Ectodermal cell (in vitro differentiated cells): Measurements from ENCODE around the gene TMEM18.

Experiments
- H3K27ac ChIP-seq: 2 replicates; pipeline ENCODE4 v1.7.0; 2013; ENCODE audit warnings: mild to moderate bottlenecking, low read depth, low read length; ENCODE audit not compliant: insufficient read depth, poor library complexity, severe bottlenecking
- H3K27me3 ChIP-seq: 2 replicates; pipeline ENCODE4 v1.7.0; 2013; ENCODE audit warnings: mild to moderate bottlenecking, low read length; ENCODE audit not compliant: insufficient read depth, control insufficient read depth, poor library complexity, severe bottlenecking
- H3K36me3 ChIP-seq: one replicate; pipeline ENCODE4 v1.7.0; 2013; ENCODE audit warnings: low read length; ENCODE audit not compliant: control insufficient read depth, insufficient read depth
- H3K4me1 ChIP-seq: one replicate; pipeline ENCODE4 v1.7.0; 2013; ENCODE audit warnings: low read length; ENCODE audit not compliant: control insufficient read depth, insufficient read depth
- H3K4me3 ChIP-seq: 2 replicates; pipeline ENCODE4 v1.7.0; 2013; ENCODE audit warnings: low read depth, low read length, control low read depth; ENCODE audit not compliant: insufficient read depth
- H3K9me3 ChIP-seq: 2 replicates; pipeline ENCODE4 v1.7.0; 2013; ENCODE audit warnings: mild to moderate bottlenecking, low read length, moderate library complexity; ENCODE audit not compliant: control insufficient read depth
- WGBS, 2 experiments: methylation state at CpG; one replicate each; pipeline ENCODE4 v1.1.7; 2013; ENCODE audit warnings: missing lambda C conversion rate in 2 of 2; 5-methylcytosine and 5-hydroxymethylcytosine counted together

TMEM18 gene

DNA sequence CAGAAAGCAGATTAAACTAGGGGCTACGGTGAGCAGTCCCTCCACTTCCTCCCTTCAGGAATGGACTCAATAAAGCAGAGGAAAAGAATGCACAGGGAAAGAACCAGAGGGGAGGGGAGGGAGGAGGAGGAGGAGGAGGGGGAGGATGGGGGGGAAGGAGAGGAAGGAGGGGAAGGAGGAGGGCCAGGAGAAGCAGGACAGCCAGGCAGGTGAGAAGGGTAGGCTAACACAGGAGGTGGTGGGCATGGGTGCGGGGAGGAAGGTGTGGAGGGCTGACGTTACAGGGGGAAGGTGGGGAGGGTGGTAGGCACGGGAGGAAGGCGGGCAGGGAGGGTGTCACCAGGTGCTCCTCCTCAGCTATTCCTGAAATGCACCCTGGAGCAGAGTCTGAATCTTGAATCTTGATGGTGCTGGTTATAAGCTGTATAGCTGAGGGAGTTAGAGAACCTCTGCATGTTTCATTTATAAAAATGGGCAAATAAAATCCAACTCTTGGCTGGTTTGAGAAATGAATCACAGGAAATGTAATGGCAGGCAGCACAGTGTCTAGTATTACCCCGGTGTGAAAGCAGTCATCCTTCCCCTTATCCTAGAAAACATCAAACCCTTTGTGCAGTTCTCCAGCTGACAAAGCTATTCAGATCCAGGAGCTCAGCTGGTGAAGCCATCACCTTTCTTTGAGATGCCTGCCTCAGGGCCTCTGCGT, 3.4 kb downstream of the TMEM18 start:
- H3K4me3 ChIP-seq: no peak overlapping the region
- no peak overlapping the region for H3K27ac ChIP-seq
- peaks cover 9% of the 10 kb centered on the region for H3K4me1 ChIP-seq
- peaks cover 9% of the 10 kb centered on the region for H3K36me3 ChIP-seq
- no peaks in the 10 kb centered on the region for H3K9me3 ChIP-seq
- H3K27me3 ChIP-seq: no peaks in the 10 kb centered on the region
- WGBS, 2 experiments: 79 to 82% methylated on average over 7 of the region's 7 CpGs

DNA sequence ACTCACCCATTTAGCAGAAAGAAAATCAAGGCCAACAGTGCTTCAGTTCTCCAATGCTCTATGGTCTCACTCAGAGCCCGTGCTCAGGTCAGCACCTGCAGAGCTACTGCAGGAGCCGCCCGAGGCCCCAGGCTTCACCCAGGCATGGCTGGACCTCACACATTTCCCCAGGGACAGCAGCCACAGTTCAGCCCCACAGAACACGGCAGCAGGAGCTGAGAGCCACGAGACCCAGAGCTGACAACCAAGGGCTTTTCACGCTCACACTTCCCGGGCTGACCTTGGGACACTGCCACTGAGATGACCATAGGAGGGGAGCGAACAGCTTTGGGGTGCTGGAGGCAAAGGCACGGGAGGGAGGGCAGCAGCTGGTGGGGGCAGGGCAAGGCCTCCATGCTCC, 4.2 kb downstream of the TMEM18 start:
- H3K4me3 ChIP-seq: no peak overlapping the region
- H3K27me3 ChIP-seq: no peaks in the 10 kb centered on the region
- 90 to 93% methylated on average over 9 of the region's 9 CpGs for WGBS, 2 experiments
- no peaks in the 10 kb centered on the region for H3K9me3 ChIP-seq
- peaks cover 16% of the 10 kb centered on the region for H3K36me3 ChIP-seq
- peaks cover 4% of the 10 kb centered on the region for H3K4me1 ChIP-seq
- no peak overlapping the region for H3K27ac ChIP-seq

DNA sequence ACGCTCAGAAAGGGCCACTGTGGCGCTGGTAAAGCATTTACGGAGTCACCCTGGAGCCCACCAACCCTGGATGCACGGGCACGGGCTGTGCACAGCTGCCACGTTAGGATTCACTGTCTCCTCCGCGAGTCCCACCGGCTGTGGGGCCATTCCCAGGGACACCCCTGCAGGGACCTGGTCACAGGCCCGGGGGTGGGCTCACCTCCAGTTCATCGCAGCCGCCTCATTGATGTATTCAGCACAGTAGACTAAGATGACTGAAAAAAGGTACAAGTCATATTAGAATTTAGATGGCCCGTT, 4.7 kb downstream of the TMEM18 start:
- Histone ChIP-seq H3K4me1 (peaks cover 3% of the 10 kb centered on the region), H3K27ac (no peak overlapping the region), H3K4me3 (no peak overlapping the region), H3K36me3 (peaks cover 18% of the 10 kb centered on the region), H3K9me3 (no peaks in the 10 kb centered on the region), H3K27me3 (no peaks in the 10 kb centered on the region)
- whole genome bisulfite sequencing, 2 experiments: 95 to 98% methylated on average over 13 of the region's 13 CpGs

DNA sequence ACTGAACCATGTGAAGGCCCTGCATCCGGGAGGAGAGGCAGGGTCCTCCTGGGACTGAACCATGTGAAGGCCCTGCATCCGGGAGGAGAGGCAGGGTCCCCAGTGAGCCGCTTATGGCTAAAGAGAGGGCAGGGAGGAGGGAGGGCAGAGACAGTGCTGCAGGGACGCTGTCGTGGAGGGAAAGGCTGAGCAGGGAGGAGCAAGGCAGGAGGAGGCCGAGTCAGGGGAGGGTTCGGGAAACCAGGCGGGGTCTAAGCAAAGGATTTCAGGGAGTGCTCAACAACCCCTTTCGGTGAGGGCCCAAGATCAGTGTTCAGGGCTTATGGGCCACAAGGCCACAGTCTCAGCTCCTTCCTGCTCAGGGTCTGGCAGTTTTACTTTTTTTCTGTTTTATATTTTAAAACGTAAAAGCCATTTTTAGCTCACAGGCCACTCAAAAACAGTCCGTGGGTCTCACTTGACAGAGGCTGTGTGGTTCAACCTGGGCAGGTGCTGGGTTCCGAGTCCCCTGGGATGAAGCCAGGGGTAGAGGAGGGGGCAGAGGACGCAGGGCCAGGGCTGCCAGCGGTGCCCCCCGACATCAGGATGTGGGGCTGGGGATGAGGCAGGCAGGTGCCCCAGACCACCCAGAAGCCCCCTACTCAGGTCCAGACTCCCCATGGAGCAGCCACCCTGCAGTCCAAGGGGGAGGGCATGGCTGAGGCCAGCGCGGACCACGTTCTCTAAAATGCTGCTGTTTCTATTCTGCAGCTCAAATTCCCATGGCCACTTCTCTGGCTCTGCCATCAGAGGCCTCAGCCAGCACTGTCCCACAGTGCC, 5.2 kb downstream of the TMEM18 start:
- no peak overlapping the region for H3K27ac ChIP-seq
- WGBS, 2 experiments: 88 to 91% methylated on average over 18 of the region's 18 CpGs
- H3K36me3 ChIP-seq: peaks cover 18% of the 10 kb centered on the region
- H3K4me1 ChIP-seq: peaks cover 3% of the 10 kb centered on the region
- H3K27me3 ChIP-seq: no peaks in the 10 kb centered on the region
- H3K9me3 ChIP-seq: no peaks in the 10 kb centered on the region
- H3K4me3 ChIP-seq: no peak overlapping the region

DNA sequence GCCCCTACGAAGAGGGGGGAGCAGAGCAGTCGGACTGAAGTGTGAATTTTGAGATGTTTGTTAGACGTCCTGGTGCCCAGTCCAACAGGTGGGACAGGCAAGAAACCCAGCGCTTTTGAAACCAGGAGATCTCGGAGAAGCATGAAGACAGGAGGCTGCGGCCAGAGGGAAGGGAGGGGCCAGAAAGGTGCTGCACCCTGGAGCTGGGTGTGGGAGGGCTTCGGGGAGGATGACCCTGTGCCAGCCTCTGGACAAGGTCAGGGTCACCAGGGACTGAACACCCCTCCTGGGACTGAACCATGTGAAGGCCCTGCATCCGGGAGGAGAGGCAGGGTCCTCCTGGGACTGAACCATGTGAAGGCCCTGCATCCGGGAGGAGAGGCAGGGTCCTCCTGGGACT, 6.1 kb downstream of the TMEM18 start:
- H3K27ac ChIP-seq: no peak overlapping the region

DNA sequence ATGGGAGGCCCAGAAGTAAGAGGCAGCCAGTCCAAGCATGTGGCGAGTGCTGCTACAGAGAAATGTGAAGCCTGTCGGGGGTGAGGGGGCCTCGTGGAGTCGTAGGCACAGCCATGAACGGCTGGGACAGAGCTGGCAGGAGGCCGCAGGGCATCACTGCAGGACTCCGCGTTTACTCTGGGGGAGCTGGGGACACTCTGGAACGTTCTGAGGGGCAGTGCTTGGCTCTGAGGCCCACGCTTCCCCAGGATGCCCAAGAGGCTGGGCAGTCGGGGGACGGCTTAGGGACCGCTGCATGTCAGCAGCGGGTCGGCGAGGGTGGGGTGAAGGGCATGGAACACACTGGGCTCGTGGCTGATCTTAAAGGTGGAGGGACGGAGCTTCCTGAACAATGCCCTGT, 6.6 kb downstream of the TMEM18 start:
- Histone ChIP-seq H3K27me3 (no peaks in the 10 kb centered on the region), H3K4me3 (no peak overlapping the region), H3K9me3 (no peaks in the 10 kb centered on the region), H3K4me1 (peaks cover 3% of the 10 kb centered on the region), H3K36me3 (peaks cover 30% of the 10 kb centered on the region), H3K27ac (no peak overlapping the region)
- WGBS, 2 experiments: 93 to 96% methylated on average over 18 of the region's 18 CpGs

More for the DNA sequence above, 6.1 kb downstream of the TMEM18 start:
- Histone ChIP-seq H3K36me3 (peaks cover 26% of the 10 kb centered on the region), H3K4me3 (no peak overlapping the region), H3K4me1 (peaks cover 3% of the 10 kb centered on the region), H3K9me3 (no peaks in the 10 kb centered on the region), H3K27me3 (no peaks in the 10 kb centered on the region)
- WGBS, 2 experiments: 96 to 97% methylated on average over 6 of the region's 9 CpGs

DNA sequence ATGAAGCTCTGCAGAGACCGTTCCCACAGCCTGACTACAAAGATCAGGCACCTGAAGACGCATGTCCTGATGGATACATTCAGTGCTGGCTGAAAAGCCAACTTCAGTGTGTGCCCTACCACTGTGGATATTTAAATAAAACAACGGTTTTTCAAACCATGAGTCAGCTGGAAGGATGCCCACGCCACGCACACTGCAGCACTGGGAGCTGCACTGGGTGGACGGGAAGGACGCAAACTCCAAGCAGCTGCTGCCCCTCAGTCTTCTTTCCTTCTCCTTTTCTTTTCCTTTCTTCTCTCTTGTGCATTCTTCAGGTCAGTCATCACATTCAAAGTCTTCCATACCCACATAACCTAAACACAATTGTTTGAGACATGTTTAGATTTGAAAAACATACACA, 7.9 kb downstream of the TMEM18 start:
- H3K4me1 ChIP-seq: peaks cover 2% of the 10 kb centered on the region
- H3K36me3 ChIP-seq: peaks cover 37% of the 10 kb centered on the region
- H3K4me3 ChIP-seq: no peak overlapping the region
- no peak overlapping the region for H3K27ac ChIP-seq
- no peaks in the 10 kb centered on the region for H3K27me3 ChIP-seq
- WGBS, 2 experiments: 96 to 97% methylated on average over 7 of the region's 7 CpGs
- H3K9me3 ChIP-seq: no peaks in the 10 kb centered on the region

DNA sequence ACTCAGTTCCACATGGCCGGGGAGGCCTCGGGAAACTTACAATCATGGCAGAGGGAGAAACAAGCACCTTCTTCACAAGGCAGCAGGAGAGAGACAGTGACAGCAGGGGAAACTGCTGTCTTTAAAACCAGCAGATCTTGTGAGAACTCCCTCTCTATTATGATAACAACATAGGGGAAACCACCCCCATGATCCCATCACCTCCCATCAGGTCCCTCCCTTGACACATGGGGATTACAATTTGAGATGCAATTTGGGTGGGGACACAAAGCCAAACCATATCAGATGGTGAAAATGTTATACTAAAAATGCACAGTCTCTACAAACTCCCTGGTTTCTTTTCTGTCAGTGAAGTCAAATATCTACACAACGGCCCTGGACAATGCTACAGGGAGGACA, 9.2 kb downstream of the TMEM18 start:
- H3K27ac ChIP-seq: no peak overlapping the region
- no peak overlapping the region for H3K4me3 ChIP-seq
- H3K27me3 ChIP-seq: no peaks in the 10 kb centered on the region
- peaks cover 37% of the 10 kb centered on the region for H3K36me3 ChIP-seq
- no peaks in the 10 kb centered on the region for H3K4me1 ChIP-seq
- 93 to 95% methylated on average over 3 of the region's 3 CpGs for WGBS, 2 experiments
- H3K9me3 ChIP-seq: no peaks in the 10 kb centered on the region

DNA sequence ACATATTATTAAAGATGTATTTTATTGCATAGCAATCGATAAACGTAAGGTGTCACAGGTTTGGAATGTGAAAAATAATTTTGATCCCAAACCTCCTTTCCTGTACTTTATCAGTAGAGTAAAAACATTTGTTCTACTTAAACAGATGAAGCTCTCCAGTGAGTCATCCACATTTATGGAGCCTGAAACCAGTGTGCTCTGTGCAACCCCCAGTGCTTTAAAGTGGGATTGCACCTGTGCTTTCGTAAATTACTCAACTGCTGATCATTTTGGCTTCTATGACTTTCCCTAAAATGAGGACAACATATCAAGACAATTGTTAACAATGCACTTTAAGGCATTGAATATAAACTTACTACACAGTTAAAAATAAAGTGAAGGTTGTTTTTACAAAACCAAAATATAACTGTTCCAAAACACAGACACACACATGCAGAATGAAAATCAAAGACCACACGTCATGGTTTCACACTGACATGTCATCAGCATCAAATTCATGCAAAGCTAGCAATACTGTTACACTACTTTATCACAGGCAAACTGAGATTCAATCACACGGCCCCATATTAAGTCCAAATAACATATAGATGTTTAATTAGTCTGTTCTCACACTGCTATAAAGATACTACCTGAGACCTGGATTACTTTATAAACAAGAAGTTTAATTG, 9.7 kb downstream of the TMEM18 start:
- 90 to 99% methylated on average over 2 to 5 of the region's 5 CpGs for WGBS, 2 experiments
- Histone ChIP-seq H3K9me3 (no peaks in the 10 kb centered on the region), H3K36me3 (peaks cover 37% of the 10 kb centered on the region)

DNA sequence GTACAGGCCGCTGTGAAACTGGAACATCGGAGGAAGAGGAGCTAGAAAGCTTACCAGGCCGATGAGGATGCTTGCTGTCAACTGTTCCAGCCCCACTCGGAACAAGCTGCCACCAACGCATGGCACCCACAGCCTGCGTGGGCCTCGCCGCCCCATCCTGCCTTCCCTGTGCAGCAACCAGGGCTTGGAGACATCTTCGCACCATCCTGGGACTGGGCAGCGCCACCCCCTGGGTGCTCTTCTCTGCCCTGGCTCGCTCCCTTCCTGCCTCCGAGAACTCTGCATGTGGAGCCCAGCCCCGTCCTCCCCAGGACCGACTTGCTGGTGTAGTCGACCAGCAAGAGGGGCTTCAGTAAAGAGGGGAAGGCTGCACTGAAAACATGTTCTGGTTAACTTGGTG, 10.8 kb downstream of the TMEM18 start:
- no peaks in the 10 kb centered on the region for H3K4me1 ChIP-seq
- WGBS, 2 experiments: 95 to 96% methylated on average over 15 of the region's 15 CpGs
- no peak overlapping the region for H3K27ac ChIP-seq
- H3K9me3 ChIP-seq: no peaks in the 10 kb centered on the region
- peaks cover 37% of the 10 kb centered on the region for H3K36me3 ChIP-seq
- no peak overlapping the region for H3K4me3 ChIP-seq
- no peaks in the 10 kb centered on the region for H3K27me3 ChIP-seq

More for the DNA sequence above, 9.7 kb downstream of the TMEM18 start:
- Histone ChIP-seq H3K27me3 (no peaks in the 10 kb centered on the region), H3K4me3 (no peak overlapping the region), H3K4me1 (no peaks in the 10 kb centered on the region), H3K27ac (no peak overlapping the region)
